Kidney capillary endothelial cell (primary cell): ENCODE data around the gene VANGL1.
A peak's percentile ranks its signal among the peaks of the same experiment; 100 is the strongest.

Experiments
- DNase-seq: peaks from one replicate; pipeline ENCODE4 v3.0.0-alpha.2; 2018; ENCODE audit warnings: low spot score

VANGL1 gene

DNA sequence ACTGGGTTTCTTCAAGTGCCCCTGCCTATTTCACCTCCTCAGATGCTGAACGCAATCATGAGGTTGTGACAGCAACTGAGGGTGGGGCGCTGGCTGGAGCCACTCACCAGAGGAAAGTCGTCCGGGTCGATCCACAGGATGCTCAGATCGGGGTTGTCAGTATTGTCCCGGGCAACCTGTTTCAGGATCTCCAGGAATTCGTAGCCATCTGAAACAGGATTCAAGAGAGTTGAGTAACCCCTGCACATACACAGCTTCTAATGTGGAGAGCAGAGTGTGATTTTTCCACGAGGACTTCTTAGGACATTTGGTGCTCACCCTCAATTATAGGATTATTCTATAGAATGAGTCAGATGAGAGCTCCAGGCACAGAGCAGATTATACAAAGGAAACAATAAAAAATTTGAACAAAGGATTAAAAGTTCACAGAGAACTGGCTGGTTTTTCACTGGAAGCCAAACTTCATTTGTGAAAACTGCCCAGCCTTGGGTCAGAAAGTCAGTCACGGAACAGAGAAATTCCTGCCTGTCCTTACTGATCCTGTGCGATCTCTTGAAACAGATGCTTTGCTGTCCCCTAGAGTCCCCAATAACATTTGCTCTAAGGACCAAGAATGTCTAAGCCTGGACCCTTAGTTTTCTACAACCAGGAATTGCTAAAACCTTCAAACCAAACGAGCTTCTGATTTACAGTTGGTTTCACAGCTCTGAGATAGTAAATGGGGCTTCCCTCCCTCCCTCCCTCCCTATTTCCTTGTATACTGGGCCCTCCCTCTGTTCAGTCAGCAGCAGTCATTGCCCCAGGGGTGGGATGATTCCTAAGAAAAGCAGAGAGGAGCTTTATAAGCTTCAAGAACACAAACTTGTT is 63.5 kb downstream of the VANGL1 start:
- no peak for DNase-seq

GRCh38 chr1:115705963-115706362 is 64.2 kb downstream of the VANGL1 start:
- DNase-seq, result no peak

GRCh38 chr1:115706587-115707425 is 65.0 kb downstream of the VANGL1 start:
- DNase-seq, result peak; percentile 27

DNA sequence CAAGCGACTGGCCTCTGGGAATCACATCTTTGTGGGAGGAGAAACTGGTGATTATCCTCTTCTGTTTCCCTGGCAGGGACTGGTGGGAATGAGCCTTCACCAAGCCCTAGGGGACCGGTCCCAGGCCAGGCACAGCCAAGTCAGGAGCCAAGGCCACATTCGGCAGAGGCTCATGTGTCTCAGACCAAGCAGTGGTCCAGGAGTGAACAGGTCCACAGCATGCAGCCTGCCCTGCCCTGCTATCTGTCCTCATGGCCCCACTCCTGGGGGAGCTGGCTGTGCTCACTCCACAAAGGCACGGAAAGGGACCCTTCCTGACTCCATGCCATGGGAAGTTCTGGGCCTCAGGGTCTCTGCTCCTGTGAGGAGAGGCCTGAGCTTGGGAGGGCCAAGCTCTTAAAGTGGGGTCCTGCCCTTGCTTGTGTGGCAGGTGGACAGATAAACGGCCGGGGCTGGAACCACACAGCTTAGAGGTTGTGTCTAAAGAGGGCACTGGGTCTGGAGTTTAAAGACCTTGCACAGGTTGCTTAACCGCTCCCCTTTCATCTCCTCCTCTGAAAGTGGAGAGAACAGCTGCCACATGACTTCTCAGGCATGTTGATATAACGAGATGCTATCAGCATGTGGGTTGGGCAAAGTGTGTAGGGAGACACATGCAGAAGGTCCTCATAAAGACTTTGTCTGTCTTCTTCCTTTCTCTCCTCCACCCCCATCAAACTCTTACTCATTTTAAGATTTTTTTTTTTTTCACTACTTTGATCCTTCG is 69.3 kb downstream of the VANGL1 start:
- no peak for DNase-seq

DNA sequence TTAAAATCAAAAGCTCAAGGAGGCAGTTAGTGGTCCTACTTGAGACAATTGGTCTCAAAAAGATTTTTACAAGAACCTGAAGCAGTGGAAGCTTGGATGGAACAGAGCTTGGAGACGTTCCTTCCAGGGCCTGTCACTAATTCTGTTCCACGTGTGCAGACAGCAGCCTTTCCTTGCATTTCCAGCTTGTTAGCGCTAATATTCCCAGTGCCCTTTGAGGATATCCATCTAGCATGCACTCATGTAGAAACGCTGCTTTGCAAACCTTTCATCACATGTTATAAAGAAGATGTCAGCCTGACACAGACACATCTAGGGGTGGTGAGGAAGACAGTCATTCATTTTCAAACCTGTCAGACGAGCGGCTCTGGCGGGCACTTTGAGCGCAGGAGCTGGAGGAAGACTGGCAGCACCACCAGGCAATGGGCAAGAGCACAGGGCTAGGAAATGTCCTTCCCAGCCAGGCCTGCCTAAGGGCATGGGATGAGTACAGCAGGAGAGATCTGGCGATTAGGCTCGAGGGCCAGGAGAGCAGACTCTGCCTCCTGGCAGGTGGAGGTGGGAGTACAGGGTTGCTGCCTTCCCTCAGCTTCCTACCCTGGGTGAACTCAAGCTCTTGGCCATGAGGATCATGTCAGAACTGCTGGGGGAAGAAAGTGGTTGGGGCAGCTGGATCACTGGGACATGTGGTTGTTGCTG is 71.3 kb downstream of the VANGL1 start:
- no peak for DNase-seq

DNA sequence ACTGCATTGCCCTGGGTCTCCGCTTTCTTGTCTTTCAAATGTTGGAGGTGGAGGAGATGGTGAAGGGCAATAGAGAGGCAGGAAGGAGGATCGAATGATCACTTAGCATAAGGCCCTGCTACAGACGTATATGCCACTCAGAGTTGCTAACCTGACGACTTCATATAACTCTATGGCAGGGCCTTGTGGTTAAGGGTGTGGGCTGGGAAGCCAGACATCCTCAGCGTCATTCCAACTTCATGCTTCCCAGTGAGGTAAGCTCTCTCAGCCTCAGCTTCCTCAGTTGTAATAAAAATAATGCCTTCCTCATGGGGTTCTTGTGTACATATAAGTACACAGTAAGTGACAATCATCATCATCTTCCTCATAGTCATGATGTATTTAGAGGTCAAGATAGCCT is 72.1 kb downstream of the VANGL1 start:
- no peak for DNase-seq

- no peak for DNase-seq
These were observed 72.9 kb downstream of the VANGL1 start for GRCh38 chr1:115714572-115715141.

DNA sequence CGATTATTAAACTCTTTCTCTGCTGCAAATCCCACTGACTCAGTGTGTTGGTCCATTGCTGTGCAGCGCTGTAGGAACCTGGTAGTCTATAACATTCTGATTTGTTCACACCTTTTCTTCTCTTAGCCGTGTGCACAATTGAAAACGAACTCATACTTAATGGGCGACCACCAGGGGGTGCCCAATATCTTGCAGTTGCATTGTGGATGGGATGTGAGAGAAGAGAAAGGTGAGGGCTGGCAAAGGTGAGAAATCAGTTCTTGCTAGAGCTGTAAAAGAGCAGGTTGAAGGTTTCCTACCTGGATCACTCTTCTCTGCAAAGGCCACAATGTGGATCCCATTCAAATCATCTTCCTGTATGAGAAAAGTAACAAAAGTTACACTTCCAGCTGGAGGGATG is 75.8 kb downstream of the VANGL1 start:
- DNase-seq, result no peak

DNA sequence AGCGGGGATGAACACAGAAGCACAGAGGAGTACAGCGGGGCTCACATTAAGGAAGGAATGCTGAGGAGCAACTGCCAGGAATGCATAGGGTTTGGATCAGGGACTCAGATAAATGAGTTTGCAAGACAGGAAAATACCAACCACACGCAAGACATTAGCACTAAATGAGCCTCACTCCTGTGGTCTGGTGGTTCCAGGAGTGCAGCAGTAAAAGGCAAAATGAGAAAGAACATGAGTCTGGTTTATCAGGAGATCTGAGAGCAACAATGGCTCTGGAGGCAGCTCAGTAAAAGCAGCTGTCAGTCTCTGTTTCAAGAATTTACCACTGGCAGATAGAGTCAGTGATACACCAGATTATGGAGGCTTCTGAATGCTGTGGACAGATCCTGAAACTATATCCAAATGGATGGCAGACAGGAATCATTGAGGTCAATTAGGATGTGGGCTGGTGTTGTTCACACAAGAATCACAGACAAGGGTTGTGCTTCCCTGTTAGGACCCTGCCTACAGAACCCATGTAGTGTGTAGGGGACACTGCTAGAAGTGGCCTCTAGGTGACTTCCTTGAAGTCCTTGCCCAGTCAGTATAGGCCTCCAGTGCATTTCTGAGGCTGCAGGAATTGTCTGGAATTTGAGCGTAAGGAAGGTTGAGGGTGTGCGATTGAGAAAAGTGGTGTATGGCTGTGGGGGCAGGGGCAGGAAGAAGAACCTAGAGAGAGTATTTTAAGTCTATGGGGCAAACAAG is 76.4 kb downstream of the VANGL1 start:
- no peak for DNase-seq

- DNase-seq, result no peak
These were observed 77.5 kb downstream of the VANGL1 start for GRCh38 chr1:115719285-115719684.

GRCh38 chr1:115722221-115722620 is 80.5 kb downstream of the VANGL1 start:
- no peak for DNase-seq

GRCh38 chr1:115723756-115724155 is 82.0 kb downstream of the VANGL1 start:
- no peak for DNase-seq

- no peak for DNase-seq
These were observed 83.8 kb downstream of the VANGL1 start for GRCh38 chr1:115725600-115725999.

GRCh38 chr1:115726161-115726560 is 84.4 kb downstream of the VANGL1 start:
- DNase-seq, result no peak

- DNase-seq, result no peak
These were observed 84.8 kb downstream of the VANGL1 start for GRCh38 chr1:115726570-115726969.

GRCh38 chr1:115727706-115728249 is 86.0 kb downstream of the VANGL1 start:
- no peak for DNase-seq

GRCh38 chr1:115728341-115728740 is 86.6 kb downstream of the VANGL1 start:
- no peak for DNase-seq

DNA sequence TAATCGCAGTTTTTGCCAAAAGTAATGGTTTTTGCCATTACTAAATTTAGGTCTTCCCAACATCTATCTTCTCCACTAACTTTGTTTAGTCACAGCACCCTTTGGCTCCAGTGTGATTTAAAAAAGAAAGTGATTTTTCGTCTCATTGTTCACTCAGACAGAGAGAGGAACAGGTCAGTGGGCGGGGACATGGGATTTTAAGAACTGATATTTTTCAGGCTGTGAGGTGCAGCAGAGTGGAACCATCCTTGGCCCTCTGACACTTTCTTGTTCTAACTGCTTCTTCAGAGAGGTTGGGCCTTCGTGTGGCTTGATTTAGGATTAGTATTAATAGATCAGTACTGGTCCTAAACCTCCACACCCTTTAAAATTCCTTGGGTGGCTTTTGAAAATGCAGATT is 88.0 kb downstream of the VANGL1 start:
- no peak for DNase-seq

GRCh38 chr1:115732316-115732715 is 90.5 kb downstream of the VANGL1 start:
- DNase-seq, result no peak

- DNase-seq, result no peak
These were observed 99.0 kb downstream of the VANGL1 start for GRCh38 chr1:115740811-115741210.
